WERI-Rb-1 (cell line): Measurements from ENCODE around the gene SETMAR.

Experiments
- DNase-seq: peaks from one replicate; pipeline ENCODE4 v3.0.0-alpha.2; 2020
- H3K27ac ChIP-seq: fragments of 250-450 bp; sonication (Bioruptor Pico); 2 replicates; pipeline ENCODE4 v1.5.1; 2020; ENCODE audit warnings: mild to moderate bottlenecking, moderate library complexity
- H3K27me3 ChIP-seq: fragments of 250-450 bp; sonication (Bioruptor Pico); 2 replicates; pipeline ENCODE4 v1.5.1; 2021; ENCODE audit warnings: mild to moderate bottlenecking, low read depth, moderate library complexity; ENCODE audit not compliant: insufficient read depth, severe bottlenecking
- H3K36me3 ChIP-seq: fragments of 250-450 bp; sonication (Bioruptor Pico); 2 replicates; pipeline ENCODE4 v1.5.1; 2020; ENCODE audit warnings: mild to moderate bottlenecking, moderate library complexity
- H3K4me3 ChIP-seq: 2 replicates; pipeline ENCODE4 v1.5.1; 2011; ENCODE audit warnings: low read depth, mild to moderate bottlenecking, control low read depth, low read length
- H3K9me3 ChIP-seq: fragments of 250-450 bp; sonication (Bioruptor Pico); 2 replicates; pipeline ENCODE4 v1.5.1; 2021; ENCODE audit warnings: mild to moderate bottlenecking, moderate library complexity; ENCODE audit not compliant: severe bottlenecking
- TF ChIP-seq, protein P1 (sequence below): IDR thresholded peaks from 2 replicates; pipeline ENCODE4 v1.5.1; 2011; ENCODE audit warnings: low read depth, mild to moderate bottlenecking, control low read depth, inconsistent platforms, low read length

Gene SETMAR

DNA sequence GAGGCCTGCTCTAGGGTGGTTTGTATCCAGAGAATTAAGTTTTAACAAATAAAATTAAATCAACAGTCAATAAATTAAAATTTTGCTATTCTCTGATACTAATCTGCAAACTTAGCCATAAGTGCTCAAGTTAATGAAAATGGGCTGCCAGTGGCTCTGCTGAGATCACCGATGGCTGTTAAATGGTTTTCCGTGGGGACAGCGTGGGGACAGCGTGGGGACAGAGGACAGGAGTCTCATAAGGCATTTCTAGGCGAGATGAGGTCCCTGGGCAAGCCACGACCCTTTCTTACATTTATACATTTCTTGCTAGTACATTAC is 53.0 kb downstream of the SETMAR start:
- H3K27me3 ChIP-seq: no peaks in the 10 kb centered on the region
- H3K27ac ChIP-seq: no peak overlapping the region
- no peak for DNase-seq
- H3K36me3 ChIP-seq: no peaks in the 10 kb centered on the region
- no peaks in the 10 kb centered on the region for H3K9me3 ChIP-seq
- no peak overlapping the region for H3K4me3 ChIP-seq
- TF ChIP-seq, protein P1, sequence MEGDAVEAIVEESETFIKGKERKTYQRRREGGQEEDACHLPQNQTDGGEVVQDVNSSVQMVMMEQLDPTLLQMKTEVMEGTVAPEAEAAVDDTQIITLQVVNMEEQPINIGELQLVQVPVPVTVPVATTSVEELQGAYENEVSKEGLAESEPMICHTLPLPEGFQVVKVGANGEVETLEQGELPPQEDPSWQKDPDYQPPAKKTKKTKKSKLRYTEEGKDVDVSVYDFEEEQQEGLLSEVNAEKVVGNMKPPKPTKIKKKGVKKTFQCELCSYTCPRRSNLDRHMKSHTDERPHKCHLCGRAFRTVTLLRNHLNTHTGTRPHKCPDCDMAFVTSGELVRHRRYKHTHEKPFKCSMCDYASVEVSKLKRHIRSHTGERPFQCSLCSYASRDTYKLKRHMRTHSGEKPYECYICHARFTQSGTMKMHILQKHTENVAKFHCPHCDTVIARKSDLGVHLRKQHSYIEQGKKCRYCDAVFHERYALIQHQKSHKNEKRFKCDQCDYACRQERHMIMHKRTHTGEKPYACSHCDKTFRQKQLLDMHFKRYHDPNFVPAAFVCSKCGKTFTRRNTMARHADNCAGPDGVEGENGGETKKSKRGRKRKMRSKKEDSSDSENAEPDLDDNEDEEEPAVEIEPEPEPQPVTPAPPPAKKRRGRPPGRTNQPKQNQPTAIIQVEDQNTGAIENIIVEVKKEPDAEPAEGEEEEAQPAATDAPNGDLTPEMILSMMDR: no peak

GRCh38 chr3:4356546-4357410 is 53.6 kb downstream of the SETMAR start:
- no peak for DNase-seq
- H3K4me3 ChIP-seq: no peak overlapping the region
- H3K27me3 ChIP-seq: no peaks in the 10 kb centered on the region
- no peaks in the 10 kb centered on the region; the same call in 1 of the 2 replicates for H3K36me3 ChIP-seq
- no peaks in the 10 kb centered on the region for H3K9me3 ChIP-seq
- TF ChIP-seq, protein P1: no peak
- H3K27ac ChIP-seq: no peak overlapping the region

GRCh38 chr3:4358273-4358672 is 55.1 kb downstream of the SETMAR start:
- Histone ChIP-seq H3K36me3 (no peaks in the 10 kb centered on the region; the same call in 1 of the 2 replicates), H3K27me3 (no peaks in the 10 kb centered on the region), H3K4me3 (no peak overlapping the region), H3K27ac (no peak overlapping the region), H3K9me3 (no peaks in the 10 kb centered on the region)
- TF ChIP-seq, protein P1: no peak
- no peak for DNase-seq

DNA sequence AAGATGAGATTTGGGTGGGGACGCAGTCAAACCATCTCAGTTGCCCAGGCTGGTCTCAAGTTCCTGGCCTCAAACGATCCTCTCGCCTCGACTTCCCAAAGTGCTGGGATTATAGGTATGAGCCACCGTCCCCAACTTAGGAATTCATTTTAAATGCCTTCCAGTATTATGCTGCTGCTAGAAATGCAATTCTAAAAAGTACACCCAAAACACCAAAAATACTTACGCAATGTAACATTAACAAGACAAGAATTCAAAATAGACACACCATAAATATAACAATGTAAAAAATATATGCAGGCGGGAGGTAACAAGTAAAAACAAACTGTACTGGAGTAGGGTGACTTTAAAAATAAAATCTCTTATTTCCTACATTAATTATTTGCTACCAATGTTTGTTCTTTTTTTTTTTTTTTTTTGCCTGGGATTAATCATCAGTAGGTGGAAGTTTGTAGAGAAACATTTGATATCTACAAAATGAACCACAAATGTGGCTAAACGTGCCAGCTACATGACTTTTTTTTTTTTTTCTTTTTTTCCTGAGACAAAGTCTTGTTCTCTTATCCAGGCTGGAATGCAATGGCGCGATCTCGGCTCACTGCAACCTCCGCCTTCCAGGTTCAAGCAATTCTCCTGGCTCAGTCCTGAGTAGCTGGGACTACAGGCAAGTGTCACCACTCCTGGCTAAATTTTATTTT is 56.8 kb downstream of the SETMAR start:
- no peak for DNase-seq
- TF ChIP-seq, protein P1: no peak
- H3K27me3 ChIP-seq: no peaks in the 10 kb centered on the region
- H3K36me3 ChIP-seq: no peaks in the 10 kb centered on the region; the same call in 1 of the 2 replicates
- no peak overlapping the region for H3K27ac ChIP-seq
- no peak overlapping the region for H3K4me3 ChIP-seq
- no peaks in the 10 kb centered on the region for H3K9me3 ChIP-seq

GRCh38 chr3:4360817-4361216 is 57.6 kb downstream of the SETMAR start:
- no peaks in the 10 kb centered on the region for H3K27me3 ChIP-seq
- no peak overlapping the region for H3K4me3 ChIP-seq
- no peak for DNase-seq

More at GRCh38 chr3:4360817-4361216, 57.6 kb downstream of the SETMAR start:
- TF ChIP-seq, protein P1: no peak
- H3K36me3 ChIP-seq: no peaks in the 10 kb centered on the region; the same call in 1 of the 2 replicates
- no peak overlapping the region for H3K27ac ChIP-seq
- no peaks in the 10 kb centered on the region for H3K9me3 ChIP-seq
